DOHH2 (cell line): ENCODE results near the gene ANKDD1B.

Source experiments
- CTCF ChIP-seq: fragments of 200-600 bp; sonication (generic); IDR thresholded peaks from one replicate; pipeline ENCODE4 v1.5.1; 2014; ENCODE audit warnings: antibody characterized with exemption, mild to moderate bottlenecking, low read depth, low read length; ENCODE audit not compliant: poor library complexity, severe bottlenecking
- EZH2phosphoT487 ChIP-seq: fragments of 200-600 bp; sonication (generic); IDR thresholded peaks from 2 replicates; pipeline ENCODE4 v1.6.1; 2017; ENCODE audit warnings: borderline replicate concordance, mild to moderate bottlenecking, antibody characterized with exemption, low read length, moderate library complexity, mixed read lengths

GRCh38 chr5:75671506-75671905 lies 60.3 kb downstream of the ANKDD1B start:
- TF ChIP-seq CTCF (no peak), EZH2phosphoT487 (no peak)
